A549 (cell line): Measurements from ENCODE around the gene PRUNE2. TPM values are rescaled to one million over a fixed set of nuclear protein-coding genes. Genes with fewer than 3 reads are reported as not detected.

Experiments
- ATAC-seq, 2 experiments: fragments of 200-7000 bp in 1 of 2; fragments of >200 bp in 1 of 2; cut with Nextera tagmentation in 1 of 2; cut with Tn5 transposase in 1 of 2; 3 replicates each; pipeline versions ENCODE4 v1.8.0 to v1.9.1; 2018 to 2020; ENCODE audit warnings: mild to moderate bottlenecking in 1 of 2, moderate library complexity in 1 of 2
- CTCF ChIA-PET: fragments of 300-600 bp; sonication (Branson Sonifier 250); formaldehyde crosslinking; extraction: SDS; loops from one replicate; lab custom pipeline; 2021; ENCODE audit warnings: antibody characterized with exemption, inconsistent platforms; lab: Yijun Ruan, JAX
- POLR2A ChIA-PET: fragments of 350-600 bp; formaldehyde crosslinking; extraction: SDS; loops from one replicate; lab custom pipeline; 2021; ENCODE audit warnings: antibody characterized with exemption, inconsistent platforms; lab: Yijun Ruan, JAX
- DNase-seq, 2 experiments: peaks; one replicate each; pipeline versions ENCODE4 v3.0.0 to v3.0.0-alpha.2; 2011 to 2016; ENCODE audit warnings: low read depth in 1 of 2, low spot score in 1 of 2
- FAIRE-seq: peaks from 2 replicates; lab custom pipeline; 2011; peaks lifted over from hg19 to GRCh38; lab: Jason Lieb, UNC
- H3K27ac ChIP-seq, 2 experiments: fragments of >200 bp; sonication (Bioruptor Twin); formaldehyde crosslinking; 3 replicates each; pipeline ENCODE4 v1.5.1; 2016 to 2017
- H3K4me1 ChIP-seq: fragments of >200 bp; sonication (Bioruptor Twin); formaldehyde crosslinking; 3 replicates; pipeline ENCODE4 v1.6.1; 2016
- H3K4me2 ChIP-seq: fragments of >200 bp; sonication (Bioruptor Twin); formaldehyde crosslinking; 3 replicates; pipeline ENCODE4 v1.6.1; 2016
- H3K4me3 ChIP-seq: fragments of >200 bp; sonication (Bioruptor Twin); formaldehyde crosslinking; 3 replicates; pipeline ENCODE4 v1.5.1; 2016
- H3K9me3 ChIP-seq: fragments of >200 bp; sonication (Bioruptor Twin); formaldehyde crosslinking; 3 replicates; pipeline ENCODE4 v1.6.1; 2016
- CEBPB ChIP-seq, 2 experiments: fragments of >200 bp in 1 of 2; sonication (Bioruptor Twin) in 1 of 2; formaldehyde crosslinking in 1 of 2; IDR thresholded peaks; 2 replicates each; pipeline ENCODE4 v1.6.1; 2012 to 2016
- CHD2 ChIP-seq: fragments of 150-350 bp; IDR thresholded peaks from 2 replicates; pipeline ENCODE4 v1.6.1; 2014; ENCODE audit warnings: low read length; ENCODE audit not compliant: partially characterized antibody
- EHMT2 ChIP-seq: fragments of 200-600 bp; sonication (generic); IDR thresholded peaks from 2 replicates; pipeline ENCODE4 v1.6.1; 2016; ENCODE audit warnings: antibody characterized with exemption, low read depth, mild to moderate bottlenecking, moderate library complexity
- HDAC2 ChIP-seq: fragments of 200-600 bp; sonication (generic); IDR thresholded peaks from 2 replicates; pipeline ENCODE4 v1.6.1; 2016
- HOXA7 ChIP-seq: fragments of 250-450 bp; sonication (Bioruptor Pico); IDR thresholded peaks from 2 replicates; pipeline ENCODE4 v1.5.0; 2020; ENCODE audit warnings: mild to moderate bottlenecking, moderate library complexity
- HOXB13 ChIP-seq: fragments of 250-450 bp; sonication (Bioruptor Pico); IDR thresholded peaks from 2 replicates; pipeline ENCODE4 v1.5.0; 2020; ENCODE audit warnings: low read depth, mild to moderate bottlenecking, moderate library complexity
- KDM1A ChIP-seq: fragments of 200-600 bp; sonication (generic); IDR thresholded peaks from 2 replicates; pipeline ENCODE4 v1.6.1; 2016; ENCODE audit warnings: low read depth, mild to moderate bottlenecking
- KDM5A ChIP-seq: fragments of 200-600 bp; sonication (generic); IDR thresholded peaks from 2 replicates; pipeline ENCODE4 v1.6.1; 2016; ENCODE audit warnings: antibody characterized with exemption, mild to moderate bottlenecking
- SMC3 ChIP-seq: fragments of >200 bp; sonication (Bioruptor Twin); formaldehyde crosslinking; IDR thresholded peaks from 3 replicates; pipeline ENCODE4 v1.6.1; 2018; ENCODE audit warnings: inconsistent platforms
- TP53 ChIP-seq: fragments of 250-450 bp; sonication (Bioruptor Pico); IDR thresholded peaks from 2 replicates; pipeline ENCODE4 v1.5.0; 2021; ENCODE audit warnings: mild to moderate bottlenecking, moderate library complexity
- WGBS: methylation state at CpG from one replicate; pipeline ENCODE4 v1.1.6; 2017; ENCODE audit errors: missing lambda C conversion rate; 5-methylcytosine and 5-hydroxymethylcytosine counted together
- polyA plus RNA-seq, 4 experiments: library from polyadenylated mRNA; depleted of rRNA in 3 of 4; stranded (reverse); fragments of >200 nt; fragmentation: RNase III in 1 of 4; extraction: RNeasy Plus Mini Kit Qiagen cat#74134 plus additional on column Dnase treatment in 1 of 4; gene quantifications; 2 replicates in 3 of 4; 3 replicates in 1 of 4; pipeline ENCODE4 v1.2.3, GENCODE V29; 2011 to 2017
- TF ChIP-seq, protein P1 (sequence below): fragments of 450-650 bp; IDR thresholded peaks from 2 replicates; pipeline ENCODE4 v1.6.1; 2014; ENCODE audit warnings: antibody characterized with exemption
- TF ChIP-seq, protein P2 (sequence below): fragments of >200 bp; sonication (Bioruptor Twin); formaldehyde crosslinking; IDR thresholded peaks from 3 replicates; pipeline ENCODE4 v1.5.1; 2016
- TF ChIP-seq, protein P3 (sequence below): fragments of 200-600 bp; sonication (generic); IDR thresholded peaks from 2 replicates; pipeline ENCODE4 v1.6.1; 2016; ENCODE audit warnings: antibody characterized with exemption, mild to moderate bottlenecking, moderate library complexity
- TF ChIP-seq, protein P4 (sequence below): fragments of 250-450 bp; sonication (Bioruptor Pico); IDR thresholded peaks from 2 replicates; pipeline ENCODE4 v1.5.0; 2021; ENCODE audit warnings: mild to moderate bottlenecking, moderate library complexity, borderline replicate concordance

Gene PRUNE2
- polyA plus RNA-seq, 2 of the 4 experiments (the other 2 are of a cell fraction), result 0.04 TPM; not detected in 1

DNA sequence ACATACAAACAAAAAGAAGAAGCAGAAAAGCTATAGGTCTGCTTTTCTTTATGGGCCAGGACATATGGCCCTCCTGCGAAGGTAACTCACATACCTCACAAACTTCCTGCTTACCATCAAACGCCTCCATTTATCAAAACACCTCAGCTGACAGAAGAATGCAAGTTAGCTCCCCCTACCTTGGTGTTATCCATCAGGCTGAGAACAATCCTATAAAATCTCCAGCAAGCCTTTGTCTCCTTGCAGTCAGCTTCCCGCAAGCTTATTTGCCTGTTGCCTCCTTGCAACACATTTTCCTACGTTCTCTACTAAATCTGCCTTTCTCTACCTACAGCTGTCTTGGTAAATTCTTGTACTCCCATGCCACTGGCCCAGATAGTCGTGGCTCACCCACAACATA is 164.4 kb downstream of the PRUNE2 start:
- ATAC-seq, result no peak
- POLR2A ChIA-PET, result no interaction called here
- FAIRE-seq, result no peak
- WGBS, result 11% methylated on average over 5 of the region's 5 CpGs
- no peak overlapping the region for H3K4me3 ChIP-seq
- DNase-seq, result no peak
- peaks cover 14% of the 10 kb centered on the region; the same call in 1 of the 3 replicates for H3K9me3 ChIP-seq
- no peaks in the 10 kb centered on the region for H3K4me1 ChIP-seq
- CTCF ChIA-PET, result no interaction called here
- H3K27ac ChIP-seq, result no peak overlapping the region
- no peak overlapping the region for H3K4me2 ChIP-seq
- TF ChIP-seq CHD2 (no peak), KDM1A (no peak), HOXB13 (CRISPR knock-in tag) (no peak)
- TF ChIP-seq, protein P1, sequence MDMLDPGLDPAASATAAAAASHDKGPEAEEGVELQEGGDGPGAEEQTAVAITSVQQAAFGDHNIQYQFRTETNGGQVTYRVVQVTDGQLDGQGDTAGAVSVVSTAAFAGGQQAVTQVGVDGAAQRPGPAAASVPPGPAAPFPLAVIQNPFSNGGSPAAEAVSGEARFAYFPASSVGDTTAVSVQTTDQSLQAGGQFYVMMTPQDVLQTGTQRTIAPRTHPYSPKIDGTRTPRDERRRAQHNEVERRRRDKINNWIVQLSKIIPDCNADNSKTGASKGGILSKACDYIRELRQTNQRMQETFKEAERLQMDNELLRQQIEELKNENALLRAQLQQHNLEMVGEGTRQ, result no peak

DNA sequence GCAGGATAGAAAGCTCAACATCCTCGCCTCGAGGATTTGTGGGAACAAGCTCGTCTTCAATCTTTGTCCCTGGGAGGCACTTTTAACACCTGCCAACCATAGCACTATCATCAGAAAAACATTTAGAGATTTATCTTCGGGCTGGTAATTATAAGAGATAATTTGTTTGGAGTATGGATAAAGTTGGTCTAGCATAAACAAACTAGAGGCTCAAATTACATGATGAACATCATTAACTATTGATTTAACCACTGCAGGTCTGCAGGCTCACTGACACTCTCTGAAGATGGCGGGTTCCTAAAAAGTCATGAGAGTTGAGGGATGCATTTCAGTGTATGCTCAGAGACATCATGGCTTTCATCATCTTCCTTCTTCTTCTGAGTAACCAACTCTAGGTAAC is 167.5 kb downstream of the PRUNE2 start:
- CTCF ChIA-PET, result interaction anchor here (1.2 to 1.5 kb wide), 2 partner anchors 33 to 34 kb away, joined by 3 to 4 read pairs; no protein-coding TSS in a partner anchor
- H3K9me3 ChIP-seq, result 0 out of 3 replicates have a peak, but pooled peaks cover 7% of the 10 kb centered on the region
- POLR2A ChIA-PET, result no interaction called here
- FAIRE-seq (no peak), DNase-seq (no peak), ATAC-seq (no peak)
- no peak overlapping the region for H3K27ac ChIP-seq
- H3K4me2 ChIP-seq, result no peak overlapping the region
- H3K4me1 ChIP-seq, result no peaks in the 10 kb centered on the region
- 9% methylated on average over 5 of the region's 5 CpGs for WGBS
- TF ChIP-seq KDM5A (no peak), HOXA7 (no peak), TP53 (CRISPR knock-in tag) (no peak), EHMT2 (no peak), CHD2 (no peak), CEBPB (IDR thresholded peaks at IDR 0.05) (no peak), SMC3 (no peak), HDAC2 (no peak)
- TF ChIP-seq, protein P2, sequence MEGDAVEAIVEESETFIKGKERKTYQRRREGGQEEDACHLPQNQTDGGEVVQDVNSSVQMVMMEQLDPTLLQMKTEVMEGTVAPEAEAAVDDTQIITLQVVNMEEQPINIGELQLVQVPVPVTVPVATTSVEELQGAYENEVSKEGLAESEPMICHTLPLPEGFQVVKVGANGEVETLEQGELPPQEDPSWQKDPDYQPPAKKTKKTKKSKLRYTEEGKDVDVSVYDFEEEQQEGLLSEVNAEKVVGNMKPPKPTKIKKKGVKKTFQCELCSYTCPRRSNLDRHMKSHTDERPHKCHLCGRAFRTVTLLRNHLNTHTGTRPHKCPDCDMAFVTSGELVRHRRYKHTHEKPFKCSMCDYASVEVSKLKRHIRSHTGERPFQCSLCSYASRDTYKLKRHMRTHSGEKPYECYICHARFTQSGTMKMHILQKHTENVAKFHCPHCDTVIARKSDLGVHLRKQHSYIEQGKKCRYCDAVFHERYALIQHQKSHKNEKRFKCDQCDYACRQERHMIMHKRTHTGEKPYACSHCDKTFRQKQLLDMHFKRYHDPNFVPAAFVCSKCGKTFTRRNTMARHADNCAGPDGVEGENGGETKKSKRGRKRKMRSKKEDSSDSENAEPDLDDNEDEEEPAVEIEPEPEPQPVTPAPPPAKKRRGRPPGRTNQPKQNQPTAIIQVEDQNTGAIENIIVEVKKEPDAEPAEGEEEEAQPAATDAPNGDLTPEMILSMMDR, result no peak
- TF ChIP-seq, protein P3, sequence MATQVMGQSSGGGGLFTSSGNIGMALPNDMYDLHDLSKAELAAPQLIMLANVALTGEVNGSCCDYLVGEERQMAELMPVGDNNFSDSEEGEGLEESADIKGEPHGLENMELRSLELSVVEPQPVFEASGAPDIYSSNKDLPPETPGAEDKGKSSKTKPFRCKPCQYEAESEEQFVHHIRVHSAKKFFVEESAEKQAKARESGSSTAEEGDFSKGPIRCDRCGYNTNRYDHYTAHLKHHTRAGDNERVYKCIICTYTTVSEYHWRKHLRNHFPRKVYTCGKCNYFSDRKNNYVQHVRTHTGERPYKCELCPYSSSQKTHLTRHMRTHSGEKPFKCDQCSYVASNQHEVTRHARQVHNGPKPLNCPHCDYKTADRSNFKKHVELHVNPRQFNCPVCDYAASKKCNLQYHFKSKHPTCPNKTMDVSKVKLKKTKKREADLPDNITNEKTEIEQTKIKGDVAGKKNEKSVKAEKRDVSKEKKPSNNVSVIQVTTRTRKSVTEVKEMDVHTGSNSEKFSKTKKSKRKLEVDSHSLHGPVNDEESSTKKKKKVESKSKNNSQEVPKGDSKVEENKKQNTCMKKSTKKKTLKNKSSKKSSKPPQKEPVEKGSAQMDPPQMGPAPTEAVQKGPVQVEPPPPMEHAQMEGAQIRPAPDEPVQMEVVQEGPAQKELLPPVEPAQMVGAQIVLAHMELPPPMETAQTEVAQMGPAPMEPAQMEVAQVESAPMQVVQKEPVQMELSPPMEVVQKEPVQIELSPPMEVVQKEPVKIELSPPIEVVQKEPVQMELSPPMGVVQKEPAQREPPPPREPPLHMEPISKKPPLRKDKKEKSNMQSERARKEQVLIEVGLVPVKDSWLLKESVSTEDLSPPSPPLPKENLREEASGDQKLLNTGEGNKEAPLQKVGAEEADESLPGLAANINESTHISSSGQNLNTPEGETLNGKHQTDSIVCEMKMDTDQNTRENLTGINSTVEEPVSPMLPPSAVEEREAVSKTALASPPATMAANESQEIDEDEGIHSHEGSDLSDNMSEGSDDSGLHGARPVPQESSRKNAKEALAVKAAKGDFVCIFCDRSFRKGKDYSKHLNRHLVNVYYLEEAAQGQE, result no peak
- TF ChIP-seq, protein P4, sequence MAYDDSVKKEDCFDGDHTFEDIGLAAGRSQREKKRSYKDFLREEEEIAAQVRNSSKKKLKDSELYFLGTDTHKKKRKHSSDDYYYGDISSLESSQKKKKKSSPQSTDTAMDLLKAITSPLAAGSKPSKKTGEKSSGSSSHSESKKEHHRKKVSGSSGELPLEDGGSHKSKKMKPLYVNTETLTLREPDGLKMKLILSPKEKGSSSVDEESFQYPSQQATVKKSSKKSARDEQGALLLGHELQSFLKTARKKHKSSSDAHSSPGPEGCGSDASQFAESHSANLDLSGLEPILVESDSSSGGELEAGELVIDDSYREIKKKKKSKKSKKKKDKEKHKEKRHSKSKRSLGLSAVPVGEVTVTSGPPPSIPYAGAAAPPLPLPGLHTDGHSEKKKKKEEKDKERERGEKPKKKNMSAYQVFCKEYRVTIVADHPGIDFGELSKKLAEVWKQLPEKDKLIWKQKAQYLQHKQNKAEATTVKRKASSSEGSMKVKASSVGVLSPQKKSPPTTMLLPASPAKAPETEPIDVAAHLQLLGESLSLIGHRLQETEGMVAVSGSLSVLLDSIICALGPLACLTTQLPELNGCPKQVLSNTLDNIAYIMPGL (CRISPR knock-in tag), result no peak
- no peak overlapping the region for H3K4me3 ChIP-seq
